PFSK-1 (cell line): ENCODE results near the gene PPM1G.

Experiments
- POLR2AphosphoS5 ChIP-seq: IDR thresholded peaks from 2 replicates; pipeline ENCODE4 v1.6.1; 2012; ENCODE audit warnings: low read depth, mild to moderate bottlenecking, control low read depth, low read length, moderate library complexity
- TAF1 ChIP-seq: IDR thresholded peaks from 2 replicates; pipeline ENCODE4 v1.6.1; 2012; ENCODE audit warnings: low read length, control low read depth, borderline replicate concordance; ENCODE audit not compliant: insufficient read depth
- TF ChIP-seq, protein P1 (sequence below), 2 experiments: IDR thresholded peaks; 2 replicates each; pipeline versions ENCODE4 v1.6.1 to v1.8.0; 2011 to 2012; ENCODE audit warnings: low read depth in 2 of 2, low read length in 2 of 2, control low read depth in 1 of 2, inconsistent platforms in 1 of 2, mild to moderate bottlenecking in 1 of 2, moderate library complexity in 1 of 2; ENCODE audit not compliant: insufficient read depth in 1 of 2

DNA sequence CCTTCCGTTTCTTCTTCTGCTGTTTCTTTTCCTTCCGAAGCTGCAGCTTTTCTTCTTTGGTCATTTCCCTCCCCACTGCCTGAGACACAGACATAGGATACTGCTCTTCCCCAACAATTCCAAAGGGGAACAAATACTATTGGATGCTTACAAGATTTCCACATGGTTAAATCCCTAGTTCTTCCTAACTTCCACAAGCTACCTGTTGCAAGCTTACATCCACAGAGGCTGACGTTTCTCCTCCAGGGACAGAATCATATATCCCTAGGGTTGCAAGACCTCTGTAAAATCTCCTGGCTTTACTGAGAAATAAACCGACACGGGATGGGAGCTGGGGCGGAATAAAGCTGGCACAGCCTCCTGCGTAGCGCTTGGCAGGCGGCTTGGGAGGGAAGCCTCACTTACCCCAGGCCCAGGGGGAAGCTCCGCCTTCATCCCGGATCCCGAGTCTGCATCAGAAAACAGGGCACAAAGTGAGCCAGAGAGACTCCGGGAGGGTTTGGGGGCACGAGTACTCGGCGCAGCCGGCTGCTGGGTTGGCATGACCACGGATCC, 39.8 kb downstream of the PPM1G start:
- TF ChIP-seq POLR2AphosphoS5 = 0 out of 2 replicates have a peak, but pooled peaks have one; percentile 41
- TF ChIP-seq, protein P1, sequence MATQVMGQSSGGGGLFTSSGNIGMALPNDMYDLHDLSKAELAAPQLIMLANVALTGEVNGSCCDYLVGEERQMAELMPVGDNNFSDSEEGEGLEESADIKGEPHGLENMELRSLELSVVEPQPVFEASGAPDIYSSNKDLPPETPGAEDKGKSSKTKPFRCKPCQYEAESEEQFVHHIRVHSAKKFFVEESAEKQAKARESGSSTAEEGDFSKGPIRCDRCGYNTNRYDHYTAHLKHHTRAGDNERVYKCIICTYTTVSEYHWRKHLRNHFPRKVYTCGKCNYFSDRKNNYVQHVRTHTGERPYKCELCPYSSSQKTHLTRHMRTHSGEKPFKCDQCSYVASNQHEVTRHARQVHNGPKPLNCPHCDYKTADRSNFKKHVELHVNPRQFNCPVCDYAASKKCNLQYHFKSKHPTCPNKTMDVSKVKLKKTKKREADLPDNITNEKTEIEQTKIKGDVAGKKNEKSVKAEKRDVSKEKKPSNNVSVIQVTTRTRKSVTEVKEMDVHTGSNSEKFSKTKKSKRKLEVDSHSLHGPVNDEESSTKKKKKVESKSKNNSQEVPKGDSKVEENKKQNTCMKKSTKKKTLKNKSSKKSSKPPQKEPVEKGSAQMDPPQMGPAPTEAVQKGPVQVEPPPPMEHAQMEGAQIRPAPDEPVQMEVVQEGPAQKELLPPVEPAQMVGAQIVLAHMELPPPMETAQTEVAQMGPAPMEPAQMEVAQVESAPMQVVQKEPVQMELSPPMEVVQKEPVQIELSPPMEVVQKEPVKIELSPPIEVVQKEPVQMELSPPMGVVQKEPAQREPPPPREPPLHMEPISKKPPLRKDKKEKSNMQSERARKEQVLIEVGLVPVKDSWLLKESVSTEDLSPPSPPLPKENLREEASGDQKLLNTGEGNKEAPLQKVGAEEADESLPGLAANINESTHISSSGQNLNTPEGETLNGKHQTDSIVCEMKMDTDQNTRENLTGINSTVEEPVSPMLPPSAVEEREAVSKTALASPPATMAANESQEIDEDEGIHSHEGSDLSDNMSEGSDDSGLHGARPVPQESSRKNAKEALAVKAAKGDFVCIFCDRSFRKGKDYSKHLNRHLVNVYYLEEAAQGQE (IDR thresholded peaks at IDR 0.05; ENCODE audit: insufficient read depth in 1 of 2, low read depth in 2 of 2, low read length in 2 of 2) = no peak
- TF ChIP-seq TAF1 = no peak
